Muscle layer of colon (tissue), 2 donors: ENCODE results near the gene SEPTIN1.

Experiments
- H3K27ac ChIP-seq: one replicate; pipeline ENCODE4 v1.7.0; 2013; ENCODE audit warnings: low read depth, mild to moderate bottlenecking, low read length, moderate library complexity
- H3K27me3 ChIP-seq, 2 donors: one replicate each; pipeline ENCODE4 v1.7.0; 2013; ENCODE audit warnings: low read length in 2 of 2, mild to moderate bottlenecking in 2 of 2; ENCODE audit not compliant: insufficient read depth in 2 of 2, control insufficient read depth in 1 of 2
- H3K36me3 ChIP-seq: one replicate; pipeline ENCODE4 v1.7.0; 2013; ENCODE audit warnings: mild to moderate bottlenecking, low read length; ENCODE audit not compliant: insufficient read depth
- H3K4me1 ChIP-seq: one replicate; pipeline ENCODE4 v1.7.0; 2013; ENCODE audit warnings: mild to moderate bottlenecking, low read length; ENCODE audit not compliant: insufficient read depth
- H3K4me3 ChIP-seq, 2 donors: one replicate each; pipeline ENCODE4 v1.7.0; 2013; ENCODE audit warnings: low read length in 2 of 2, low read depth in 1 of 2, mild to moderate bottlenecking in 1 of 2, moderate library complexity in 1 of 2
- H3K9ac ChIP-seq: one replicate; pipeline ENCODE4 v1.7.0; 2013; ENCODE audit warnings: low read length
- H3K9me3 ChIP-seq: one replicate; pipeline ENCODE4 v1.7.0; 2013; ENCODE audit warnings: mild to moderate bottlenecking, low read length
- donor health status: abdominal sarcoma.
- donor health status: Adenocarcinoma of cecum.

SEPTIN1 gene

DNA sequence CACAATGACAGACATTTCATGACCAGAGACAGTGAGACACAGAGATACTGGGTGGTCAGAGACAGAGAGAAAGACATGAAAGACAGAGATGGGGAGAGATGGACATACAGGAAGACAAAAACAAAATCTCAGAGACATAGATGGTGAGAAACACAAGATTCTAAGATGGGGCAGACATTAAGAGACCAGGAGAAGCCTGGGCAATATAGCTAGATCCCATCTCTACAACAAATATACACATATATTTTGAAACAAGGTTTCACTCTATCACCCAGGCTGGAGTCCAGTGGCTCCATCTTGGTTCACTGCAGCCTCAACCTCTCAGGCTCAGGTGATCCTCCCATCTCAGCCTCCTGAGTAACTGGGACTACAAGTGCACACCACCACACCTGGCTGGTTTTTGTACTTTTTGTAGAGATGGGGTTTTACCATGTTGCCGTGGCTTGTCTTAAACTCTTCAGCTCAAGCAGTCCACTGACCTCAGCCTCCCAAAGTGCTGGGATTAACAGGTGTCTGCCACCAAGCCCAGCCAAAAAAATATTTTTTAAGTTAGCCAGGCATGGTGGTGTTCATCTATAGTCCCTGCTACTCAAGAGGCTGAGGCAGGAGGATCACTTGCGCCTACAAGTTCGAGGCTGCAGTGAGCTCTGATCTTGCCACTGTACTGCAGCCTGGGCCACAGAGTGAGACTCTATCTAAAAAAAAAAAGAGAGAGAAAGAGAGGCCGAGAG lies 2.1 kb downstream of the SEPTIN1 start:
- Histone ChIP-seq H3K9me3 (no peaks in the 10 kb centered on the region), H3K4me1 (peaks cover 12% of the 10 kb centered on the region), H3K4me3 (no peak overlapping the region), H3K27ac (no peak overlapping the region), H3K36me3 (peaks cover 5% of the 10 kb centered on the region), H3K9ac (no peak overlapping the region), H3K27me3 (no peaks in the 10 kb centered on the region)

- H3K27me3 ChIP-seq, result no peaks in the 10 kb centered on the region
- peaks cover 5% of the 10 kb centered on the region for H3K36me3 ChIP-seq
- H3K4me3 ChIP-seq, result peak overlapping the region; percentile 49 to 93
- peaks cover 12% of the 10 kb centered on the region for H3K4me1 ChIP-seq
- peak overlapping the region; percentile 53 for H3K9ac ChIP-seq
- H3K27ac ChIP-seq, result peak overlapping the region; percentile 97
- no peaks in the 10 kb centered on the region for H3K9me3 ChIP-seq
Observed at GRCh38 chr16:30379158-30379783, 3.1 kb downstream of the SEPTIN1 start.

- peak overlapping the region; percentile 71 for H3K9ac ChIP-seq
- H3K9me3 ChIP-seq, result no peaks in the 10 kb centered on the region
- peaks cover 5% of the 10 kb centered on the region for H3K36me3 ChIP-seq
- peak overlapping the region; percentile 100 for H3K27ac ChIP-seq
- H3K27me3 ChIP-seq, result no peaks in the 10 kb centered on the region
- peaks cover 12% of the 10 kb centered on the region for H3K4me1 ChIP-seq
- H3K4me3 ChIP-seq, result peak overlapping the region; percentile 71 to 93
Observed at GRCh38 chr16:30378236-30379157, 3.9 kb downstream of the SEPTIN1 start.

GRCh38 chr16:30377812-30378235 lies 4.5 kb downstream of the SEPTIN1 start:
- H3K27ac ChIP-seq, result peak overlapping the region; percentile 100

GRCh38 chr16:30377050-30377811 lies 5.1 kb downstream of the SEPTIN1 start:
- peaks cover 5% of the 10 kb centered on the region for H3K36me3 ChIP-seq
- H3K9ac ChIP-seq, result peak overlapping the region; percentile 79
- H3K4me3 ChIP-seq, result peak overlapping the region; percentile 71 to 93
- H3K9me3 ChIP-seq, result no peaks in the 10 kb centered on the region
- no peaks in the 10 kb centered on the region for H3K27me3 ChIP-seq
- H3K4me1 ChIP-seq, result peaks cover 12% of the 10 kb centered on the region
- H3K27ac ChIP-seq, result peak overlapping the region; percentile 100

More at GRCh38 chr16:30377812-30378235, 4.5 kb downstream of the SEPTIN1 start:
- Histone ChIP-seq H3K36me3 (peaks cover 5% of the 10 kb centered on the region), H3K27me3 (no peaks in the 10 kb centered on the region), H3K9ac (peak overlapping the region; percentile 79), H3K4me3 (peak overlapping the region; percentile 71 to 93), H3K4me1 (peaks cover 12% of the 10 kb centered on the region), H3K9me3 (no peaks in the 10 kb centered on the region)

- Histone ChIP-seq H3K27ac (no peak overlapping the region), H3K4me3 (no peak overlapping the region), H3K9me3 (no peaks in the 10 kb centered on the region)
Observed at GRCh38 chr16:30376461-30376902, 5.9 kb downstream of the SEPTIN1 start.

GRCh38 chr16:30375864-30376263 lies 6.5 kb downstream of the SEPTIN1 start:
- no peak overlapping the region for H3K27ac ChIP-seq
- no peaks in the 10 kb centered on the region for H3K9me3 ChIP-seq
- peaks cover 18% of the 10 kb centered on the region for H3K4me1 ChIP-seq
- H3K4me3 ChIP-seq, result no peak overlapping the region
- peaks cover 5% of the 10 kb centered on the region for H3K36me3 ChIP-seq
- H3K27me3 ChIP-seq, result no peaks in the 10 kb centered on the region
- H3K9ac ChIP-seq, result no peak overlapping the region

More at GRCh38 chr16:30376461-30376902, 5.9 kb downstream of the SEPTIN1 start:
- Histone ChIP-seq H3K36me3 (peaks cover 5% of the 10 kb centered on the region), H3K4me1 (peaks cover 15% of the 10 kb centered on the region), H3K9ac (no peak overlapping the region), H3K27me3 (no peaks in the 10 kb centered on the region)

DNA sequence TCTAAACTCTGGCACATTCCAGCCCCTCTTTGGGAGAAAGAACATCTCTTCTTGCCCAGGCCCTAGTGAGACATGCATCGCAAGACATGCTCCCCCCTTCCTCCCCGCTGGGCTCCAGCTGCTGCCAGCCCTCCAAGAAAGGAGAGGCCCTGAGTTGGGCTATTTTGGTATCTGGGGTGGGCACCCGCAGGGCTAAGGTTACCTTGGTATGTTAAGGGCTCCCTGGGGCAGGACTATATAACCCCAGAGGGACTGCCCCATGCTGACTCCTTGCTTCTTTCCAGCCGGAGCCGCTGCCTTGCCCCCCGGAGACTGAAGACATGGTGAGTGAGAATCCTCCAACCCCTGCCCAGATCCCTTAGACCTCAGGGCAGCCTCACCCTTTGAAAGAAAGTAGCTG lies 7.8 kb downstream of the SEPTIN1 start, which contains the start of gene MYL11:
MYL11 (plus strand) TSS at position 265 of the 400 bp plus-strand sequence; CDS start at position 321, 56 bp downstream.
- H3K9me3 ChIP-seq, result no peaks in the 10 kb centered on the region
- H3K4me3 ChIP-seq, result no peak within 1 kb of the TSS
- H3K27ac ChIP-seq, result no peak within 1 kb of the TSS
- no peaks in the 10 kb centered on the region for H3K27me3 ChIP-seq
- H3K9ac ChIP-seq, result no peak within 1 kb of the TSS
- H3K4me1 ChIP-seq, result peaks cover 18% of the 10 kb centered on the region
- H3K36me3 ChIP-seq, result peaks cover under 1% of the 10 kb centered on the region

- H3K9me3 ChIP-seq, result no peaks in the 10 kb centered on the region
- H3K4me1 ChIP-seq, result peaks cover 24% of the 10 kb centered on the region
- no peak overlapping the region for H3K27ac ChIP-seq
- H3K27me3 ChIP-seq, result no peaks in the 10 kb centered on the region
- no peak overlapping the region for H3K9ac ChIP-seq
- H3K4me3 ChIP-seq, result no peak overlapping the region
- no peaks in the 10 kb centered on the region for H3K36me3 ChIP-seq
Observed at GRCh38 chr16:30372725-30373124, 9.6 kb downstream of the SEPTIN1 start.

DNA sequence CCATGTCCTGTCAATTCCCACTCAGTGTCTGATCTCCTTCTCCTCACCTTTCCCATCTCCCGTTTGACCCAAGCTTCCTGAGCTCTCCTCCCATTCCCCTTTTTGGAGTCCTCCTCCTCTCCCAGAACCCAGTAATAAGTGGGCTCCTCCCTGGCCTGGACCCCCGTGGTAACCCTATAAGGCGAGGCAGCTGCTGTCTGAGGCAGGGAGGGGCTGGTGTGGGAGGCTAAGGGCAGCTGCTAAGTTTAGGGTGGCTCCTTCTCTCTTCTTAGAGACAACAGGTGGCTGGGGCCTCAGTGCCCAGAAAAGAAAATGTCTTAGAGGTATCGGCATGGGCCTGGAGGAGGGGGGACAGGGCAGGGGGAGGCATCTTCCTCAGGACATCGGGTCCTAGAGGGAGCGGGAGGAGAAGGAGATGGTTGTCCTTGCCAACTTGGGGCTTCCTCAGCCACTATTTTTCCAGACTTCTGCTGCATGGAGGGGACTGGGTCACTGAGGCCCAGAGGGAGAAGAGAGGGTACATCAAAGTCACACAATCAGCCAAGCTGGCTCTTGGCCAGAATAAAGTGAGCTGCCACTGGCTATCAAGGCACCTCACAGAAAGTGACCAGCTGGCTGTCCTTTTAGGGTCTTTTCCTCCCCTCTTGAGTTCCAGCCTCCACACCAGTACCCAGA lies 10.2 kb downstream of the SEPTIN1 start:
- H3K36me3 ChIP-seq, result no peaks in the 10 kb centered on the region
- H3K4me3 ChIP-seq, result no peak overlapping the region
- H3K9me3 ChIP-seq, result no peaks in the 10 kb centered on the region
- no peaks in the 10 kb centered on the region for H3K27me3 ChIP-seq
- peaks cover 26% of the 10 kb centered on the region for H3K4me1 ChIP-seq
- H3K27ac ChIP-seq, result no peak overlapping the region
- H3K9ac ChIP-seq, result no peak overlapping the region
